PC-9 (cell line): Measurements from ENCODE around the gene ADAMTSL3. TPM values are rescaled to one million over a fixed set of nuclear protein-coding genes. Genes with fewer than 3 reads are reported as not detected.
A peak's percentile ranks its signal among the peaks of the same experiment; 100 is the strongest.

ENCODE experiments used
- BruUV-seq: library from RNA; stranded (reverse); fragments of 400-500 nt; replicated peaks from 2 replicates; lab custom pipeline; 2021; lab: Mats Ljungman, UMichigan
- CTCF ChIA-PET: fragments of 300-600 bp; sonication (Branson Sonifier 250); formaldehyde crosslinking; loops from one replicate; lab custom pipeline; 2022; ENCODE audit warnings: antibody characterized with exemption; lab: Charles Lee
- POLR2A ChIA-PET: fragments of 300-600 bp; sonication (Branson Sonifier 250); formaldehyde crosslinking; loops from one replicate; lab custom pipeline; 2022; ENCODE audit warnings: antibody characterized with exemption; ENCODE audit not compliant: unreplicated experiment; lab: Charles Lee
- DNase-seq, 2 experiments: peaks; one replicate each; pipeline versions ENCODE4 v3.0.0 to v3.0.0-alpha.2; 2015 to 2022; ENCODE audit warnings: mixed read lengths in 1 of 2
- H2AFZ ChIP-seq: fragments of 200-600 bp; sonication (generic); 2 replicates; pipeline ENCODE4 v1.8.1; 2017; ENCODE audit warnings: antibody characterized with exemption
- H3F3A ChIP-seq: fragments of 200-600 bp; sonication (generic); 2 replicates; pipeline ENCODE4 v1.8.1; 2017; ENCODE audit warnings: antibody characterized with exemption, mild to moderate bottlenecking, low read depth; ENCODE audit not compliant: insufficient read depth
- H3K27ac ChIP-seq: fragments of 200-600 bp; sonication (generic); 2 replicates; pipeline ENCODE4 v1.6.1; 2016; ENCODE audit warnings: mixed run types
- H3K27me3 ChIP-seq: fragments of 200-600 bp; sonication (generic); 2 replicates; pipeline ENCODE4 v1.6.1; 2016; ENCODE audit warnings: low read depth, mixed run types; ENCODE audit not compliant: insufficient read depth
- H3K36me3 ChIP-seq: fragments of 200-600 bp; sonication (generic); 2 replicates; pipeline ENCODE4 v1.6.1; 2016; ENCODE audit warnings: low read depth, mixed run types
- H3K4me1 ChIP-seq: fragments of 200-600 bp; sonication (generic); replicated peaks from 2 replicates; pipeline ENCODE4 v1.6.1; 2016; ENCODE audit warnings: mixed run types; ENCODE audit not compliant: insufficient read depth
- H3K4me2 ChIP-seq: fragments of 200-600 bp; sonication (generic); 2 replicates; pipeline ENCODE4 v1.6.1; 2017; ENCODE audit warnings: mixed run types
- H3K4me3 ChIP-seq: fragments of 200-600 bp; sonication (generic); 2 replicates; pipeline ENCODE4 v1.6.1; 2016; ENCODE audit warnings: mixed run types
- H3K79me2 ChIP-seq: fragments of 200-600 bp; sonication (generic); 2 replicates; pipeline ENCODE4 v1.6.1; 2017; ENCODE audit warnings: low read depth, mixed run types
- H3K9me2 ChIP-seq: fragments of 200-600 bp; sonication (generic); 2 replicates; pipeline ENCODE4 v1.8.1; 2017; ENCODE audit warnings: mild to moderate bottlenecking; ENCODE audit not compliant: insufficient read depth
- H3K9me3 ChIP-seq: fragments of 200-600 bp; sonication (generic); 2 replicates; pipeline ENCODE4 v1.8.1; 2016; ENCODE audit warnings: low read depth; ENCODE audit not compliant: insufficient read depth
- H4K20me1 ChIP-seq: fragments of 200-600 bp; sonication (generic); 2 replicates; pipeline ENCODE4 v1.8.1; 2017; ENCODE audit not compliant: insufficient read depth
- CTCF ChIP-seq: fragments of 200-600 bp; sonication (generic); conservative IDR thresholded peaks from 2 replicates; pipeline ENCODE4 v1.6.1; 2017; ENCODE audit warnings: mixed run types, antibody characterized with exemption, mild to moderate bottlenecking, moderate library complexity
- EZH2 ChIP-seq: fragments of 200-600 bp; sonication (generic); IDR thresholded peaks from 2 replicates; pipeline ENCODE4 v1.8.0; 2017; ENCODE audit warnings: antibody characterized with exemption, low read depth
- intact Hi-C: fragments of 100-400 bp; cut with micrococcal nuclease; formaldehyde crosslinking; loops from one replicate; pipeline ENCODE4 v1.10.0; 2022; ENCODE audit not compliant: unreplicated experiment
- total RNA-seq: library from RNA; stranded (reverse); gene quantifications from 2 replicates; pipeline ENCODE4 v1.2.3, GENCODE V29; 2021

ADAMTSL3 gene
- total RNA-seq, 1 experiment from 2014 or later: 5.0 TPM

DNA sequence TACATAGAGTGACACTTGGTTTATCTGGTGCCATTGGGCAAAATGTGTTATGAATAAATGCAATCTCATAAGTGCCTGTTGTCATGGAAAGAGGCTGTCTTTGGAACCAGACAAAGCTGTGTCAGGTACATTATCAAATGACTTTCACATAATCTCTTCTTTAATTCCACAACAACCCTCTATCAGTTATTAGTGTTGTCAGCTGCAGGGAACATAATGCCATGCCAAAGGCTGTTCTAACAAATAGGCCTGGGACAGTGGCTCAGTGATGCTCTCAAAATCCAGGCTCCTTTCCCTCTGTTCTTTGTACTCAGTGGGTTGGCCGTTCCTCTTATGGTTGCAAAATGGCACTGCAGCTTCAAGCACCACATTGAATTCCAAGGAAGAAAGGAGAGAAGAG lies 91.8 kb downstream of the ADAMTSL3 start:
- Histone ChIP-seq H2AFZ (no peak overlapping the region), H3K4me2 (no peak overlapping the region), H3K79me2 (no peaks in the 10 kb centered on the region)

DNA sequence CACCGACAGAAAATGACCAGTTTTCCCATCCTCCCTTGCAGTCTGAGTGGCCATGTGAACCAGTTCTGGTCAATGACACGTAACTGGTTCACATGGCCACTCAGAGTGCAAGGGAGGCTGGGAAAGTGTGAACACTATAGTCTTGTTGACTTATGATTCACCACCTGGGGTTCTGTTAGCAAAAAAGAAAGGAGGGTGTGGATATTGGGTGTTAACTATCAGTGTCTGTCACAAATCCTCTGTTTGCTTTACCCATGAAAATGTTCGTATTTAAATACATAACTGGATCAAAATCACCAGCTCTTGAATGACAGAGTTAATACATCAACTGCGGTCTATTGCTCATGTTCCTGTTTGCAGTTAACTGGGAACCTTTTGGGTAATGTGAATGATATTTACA lies 92.3 kb downstream of the ADAMTSL3 start:
- no peak overlapping the region for H2AFZ ChIP-seq
- intact Hi-C loops: loop anchor here (2.0 to 10.0 kb wide), 3 partner anchors 91 to 499 kb away; partner anchors contain the start of gene ADAMTSL3
- H3K9me2 ChIP-seq: no peaks in the 10 kb centered on the region
- H3K79me2 ChIP-seq: no peaks in the 10 kb centered on the region
- no peaks in the 10 kb centered on the region for H4K20me1 ChIP-seq
- H3K4me2 ChIP-seq: no peak overlapping the region
- CTCF ChIA-PET: no interaction called here
- no peak overlapping the region for H3K27ac ChIP-seq
- H3K9me3 ChIP-seq: no peaks in the 10 kb centered on the region; the same call in 1 of the 2 replicates
- H3K4me3 ChIP-seq: no peak overlapping the region
- TF ChIP-seq CTCF (no peak), EZH2 (no peak)
- no peaks in the 10 kb centered on the region for H3K27me3 ChIP-seq
- no peaks in the 10 kb centered on the region for H3K36me3 ChIP-seq
- POLR2A ChIA-PET: no interaction called here
- peak in 1 of 2 experiments; percentile 40 for DNase-seq
- no TSS peak for BruUV-seq
- peaks cover 5% of the 10 kb centered on the region; the same call in 1 of the 2 replicates for H3K4me1 ChIP-seq
- no peaks in the 10 kb centered on the region for H3F3A ChIP-seq

More for the DNA sequence above, 91.8 kb downstream of the ADAMTSL3 start:
- TF ChIP-seq CTCF (no peak), EZH2 (no peak)
- intact Hi-C loops: loop anchor here (2.0 to 10.0 kb wide), 3 partner anchors 91 to 498 kb away; partner anchors contain the start of gene ADAMTSL3
- Histone ChIP-seq H3K9me2 (no peaks in the 10 kb centered on the region), H3K9me3 (no peaks in the 10 kb centered on the region; the same call in 1 of the 2 replicates), H3K36me3 (no peaks in the 10 kb centered on the region), H3K27ac (no peak overlapping the region), H3K4me1 (peaks cover 5% of the 10 kb centered on the region; the same call in 1 of the 2 replicates), H3K27me3 (no peaks in the 10 kb centered on the region), H3K4me3 (no peak overlapping the region), H4K20me1 (no peaks in the 10 kb centered on the region), H3F3A (no peaks in the 10 kb centered on the region)
- DNase-seq: no peak
- CTCF ChIA-PET: interaction anchor here (0.6 kb wide), 1 partner anchor 75 kb away, joined by 14 read pairs; no protein-coding TSS in a partner anchor
- POLR2A ChIA-PET: interaction anchor here (0.6 kb wide), 1 partner anchor 9 kb away, joined by 6 read pairs; no protein-coding TSS in a partner anchor
- BruUV-seq: no TSS peak

GRCh38 chr15:83747050-83747717 lies 93.3 kb downstream of the ADAMTSL3 start:
- no peaks in the 10 kb centered on the region for H4K20me1 ChIP-seq
- peak; percentile 51 for TF ChIP-seq CTCF
- no peak for TF ChIP-seq EZH2
- intact Hi-C loops: loop anchor here (1.0 to 10.0 kb wide), 4 partner anchors 92 to 500 kb away; partner anchors contain the start of gene ADAMTSL3
- H3K4me3 ChIP-seq: no peak overlapping the region
- peak in 1 of 2 experiments; percentile 27 for DNase-seq
- ChIA-PET CTCF (interaction anchor here (0.6 kb wide), 1 partner anchor 172 kb away, joined by 3 read pairs; no protein-coding TSS in a partner anchor), POLR2A (no interaction called here)
- H3K9me3 ChIP-seq: no peaks in the 10 kb centered on the region; the same call in 1 of the 2 replicates
- no peaks in the 10 kb centered on the region for H3K27me3 ChIP-seq
- no peaks in the 10 kb centered on the region for H3K36me3 ChIP-seq
- H3K9me2 ChIP-seq: no peaks in the 10 kb centered on the region
- no peaks in the 10 kb centered on the region for H3K79me2 ChIP-seq
- H3K27ac ChIP-seq: no peak overlapping the region
- peaks cover 5% of the 10 kb centered on the region; the same call in 1 of the 2 replicates for H3K4me1 ChIP-seq
- no peaks in the 10 kb centered on the region for H3F3A ChIP-seq
- peak overlapping the region; percentile 61; the same call in 1 of the 2 replicates for H2AFZ ChIP-seq
- no TSS peak for BruUV-seq
- H3K4me2 ChIP-seq: peak overlapping the region; percentile 59
